ENCODE results near the gene DRD1.

GRCh38 chr5:175493260-175493659 lies 49.3 kb upstream of the DRD1 start:
- TF ChIP-seq POLR2A (IDR thresholded peaks at IDR 0.05): no peak
- no peak for TF ChIP-seq CTCF (IDR thresholded peaks at IDR 0.05)

All from Peyer's patch (tissue), 4 donors.